Esophagus (tissue), 2 donors: Measurements from ENCODE around the gene FBXL15. TPM values are rescaled to one million over a fixed set of nuclear protein-coding genes. Genes with fewer than 3 reads are reported as not detected.
A peak's percentile ranks its signal among the peaks of the same experiment; 100 is the strongest.

ENCODE experiments used
- H3K27ac ChIP-seq, 2 donors: one replicate each; pipeline ENCODE4 v1.5.1; 2013; ENCODE audit warnings: low read depth in 2 of 2, mild to moderate bottlenecking in 2 of 2, inconsistent platforms in 1 of 2, low read length in 1 of 2, moderate library complexity in 1 of 2
- H3K27me3 ChIP-seq, 2 donors: one replicate each; pipeline ENCODE4 v1.6.1; 2013; ENCODE audit warnings: low read length in 2 of 2, control low read depth in 1 of 2, mild to moderate bottlenecking in 1 of 2; ENCODE audit not compliant: insufficient read depth in 2 of 2, control insufficient read depth in 1 of 2
- H3K36me3 ChIP-seq, 2 donors: one replicate each; pipeline ENCODE4 v1.6.1; 2013; ENCODE audit warnings: low read length in 1 of 2; ENCODE audit not compliant: control insufficient read depth in 2 of 2, insufficient read depth in 2 of 2
- H3K4me1 ChIP-seq, 2 donors: one replicate each; pipeline ENCODE4 v1.6.1; 2013; ENCODE audit warnings: low read length in 1 of 2; ENCODE audit not compliant: control insufficient read depth in 2 of 2, insufficient read depth in 2 of 2
- H3K4me3 ChIP-seq, 2 donors: one replicate each; pipeline ENCODE4 v1.5.1; 2013; ENCODE audit warnings: low read length in 2 of 2, mild to moderate bottlenecking in 2 of 2, low read depth in 1 of 2, moderate library complexity in 1 of 2
- H3K9me3 ChIP-seq, 2 donors: one replicate each; pipeline ENCODE4 v1.6.1; 2013; ENCODE audit warnings: mild to moderate bottlenecking in 2 of 2, low read depth in 1 of 2, low read length in 1 of 2, moderate library complexity in 1 of 2; ENCODE audit not compliant: control insufficient read depth in 2 of 2, insufficient read depth in 1 of 2
- WGBS, 2 donors: extraction: QIAGEN DNeasy Blood & Tissue Kit; methylation state at CpG; one replicate each; pipeline ENCODE4 v1.1.7; 2013; 5-methylcytosine and 5-hydroxymethylcytosine counted together
- polyA plus RNA-seq, 2 donors: library from polyadenylated mRNA; stranded (reverse); fragments of 200-250 nt; gene quantifications; one replicate each; pipeline ENCODE4 v1.2.3, GENCODE V29; 2013
- donor health status: healthy with polysubstance abuse.
- donor health status: Bipolar disorder and iron deficiency.

FBXL15 gene
- polyA plus RNA-seq, 2 donors: 6.3 to 15.2 TPM

- WGBS, 2 donors: 57 to 66% methylated on average over 5 of the region's 5 CpGs
- no peaks in the 10 kb centered on the region for H3K27me3 ChIP-seq
- peaks cover 0 to 7% of the 10 kb centered on the region in 2 donors for H3K4me1 ChIP-seq
- H3K9me3 ChIP-seq: no peaks in the 10 kb centered on the region
- H3K4me3 ChIP-seq: no peak overlapping the region
- no peak overlapping the region for H3K27ac ChIP-seq
- H3K36me3 ChIP-seq: no peaks in the 10 kb centered on the region
These were observed 14.5 kb downstream of the FBXL15 start for GRCh38 chr10:102435133-102435497.

- Histone ChIP-seq H3K36me3 (no peaks in the 10 kb centered on the region), H3K9me3 (no peaks in the 10 kb centered on the region), H3K27ac (no peak overlapping the region), H3K4me1 (peaks cover 0 to 7% of the 10 kb centered on the region in 2 donors), H3K4me3 (no peak overlapping the region), H3K27me3 (no peaks in the 10 kb centered on the region)
- WGBS, 2 donors: 7 to 11% methylated on average over 12 to 14 of the region's 14 CpGs
These were observed 15.0 kb downstream of the FBXL15 start for GRCh38 chr10:102435529-102436233.

GRCh38 chr10:102436312-102436711, 15.7 kb downstream of the FBXL15 start:
- H3K4me3 ChIP-seq: no peak overlapping the region
- no peaks in the 10 kb centered on the region for H3K36me3 ChIP-seq
- no peak overlapping the region for H3K27ac ChIP-seq
- H3K4me1 ChIP-seq: peaks cover 0 to 7% of the 10 kb centered on the region in 2 donors
- no peaks in the 10 kb centered on the region for H3K27me3 ChIP-seq
- 70 to 81% methylated on average over 6 of the region's 6 CpGs for WGBS, 2 donors
- H3K9me3 ChIP-seq: no peaks in the 10 kb centered on the region

- Histone ChIP-seq H3K36me3 (no peaks in the 10 kb centered on the region), H3K9me3 (no peaks in the 10 kb centered on the region), H3K27ac (no peak overlapping the region), H3K4me3 (no peak overlapping the region), H3K4me1 (no peaks in the 10 kb centered on the region), H3K27me3 (no peaks in the 10 kb centered on the region)
- 95% methylated on average over 3 of the region's 3 CpGs for WGBS, 2 donors
These were observed 16.9 kb downstream of the FBXL15 start for GRCh38 chr10:102437515-102437914.

GRCh38 chr10:102438374-102438773, 17.7 kb downstream of the FBXL15 start:
- Histone ChIP-seq H3K4me3 (no peak overlapping the region), H3K9me3 (no peaks in the 10 kb centered on the region), H3K27me3 (no peaks in the 10 kb centered on the region), H3K36me3 (no peaks in the 10 kb centered on the region), H3K4me1 (no peaks in the 10 kb centered on the region), H3K27ac (no peak overlapping the region)
- 81 to 84% methylated on average over 1 of the region's 1 CpG for WGBS, 2 donors

- no peaks in the 10 kb centered on the region for H3K36me3 ChIP-seq
- H3K4me3 ChIP-seq: no peak overlapping the region
- no peaks in the 10 kb centered on the region for H3K9me3 ChIP-seq
- WGBS, 2 donors: 71 to 79% methylated on average over 2 of the region's 2 CpGs
- no peaks in the 10 kb centered on the region for H3K27me3 ChIP-seq
- H3K27ac ChIP-seq: no peak overlapping the region
- peaks cover 0 to 2% of the 10 kb centered on the region in 2 donors for H3K4me1 ChIP-seq
These were observed 24.2 kb downstream of the FBXL15 start for GRCh38 chr10:102444851-102445250.

GRCh38 chr10:102449321-102450123, 28.9 kb downstream of the FBXL15 start:
- H3K27me3 ChIP-seq: no peaks in the 10 kb centered on the region
- H3K4me3 ChIP-seq: peak overlapping the region; percentile 81 to 87
- H3K27ac ChIP-seq: peak overlapping the region; percentile 92 to 95
- peaks cover 0 to 10% of the 10 kb centered on the region in 2 donors for H3K4me1 ChIP-seq
- WGBS, 2 donors: 7% methylated on average over 30 of the region's 30 CpGs
- H3K9me3 ChIP-seq: no peaks in the 10 kb centered on the region
- H3K36me3 ChIP-seq: no peaks in the 10 kb centered on the region

GRCh38 chr10:102450124-102450373, 29.4 kb downstream of the FBXL15 start:
- Histone ChIP-seq H3K36me3 (no peaks in the 10 kb centered on the region), H3K27ac (peak overlapping the region; percentile 92 to 95), H3K4me3 (peak overlapping the region; percentile 81 to 87), H3K27me3 (no peaks in the 10 kb centered on the region), H3K9me3 (no peaks in the 10 kb centered on the region), H3K4me1 (peaks cover 0 to 10% of the 10 kb centered on the region in 2 donors)
- 0 to 1% methylated on average over 11 of the region's 11 CpGs for WGBS, 2 donors

GRCh38 chr10:102450374-102451104, 29.9 kb downstream of the FBXL15 start:
- WGBS, 2 donors: 0% methylated on average over 35 to 104 of the region's 104 CpGs
- H3K27me3 ChIP-seq: no peaks in the 10 kb centered on the region
- H3K36me3 ChIP-seq: no peaks in the 10 kb centered on the region
- H3K4me1 ChIP-seq: peaks cover 0 to 10% of the 10 kb centered on the region in 2 donors
- H3K4me3 ChIP-seq: peak overlapping the region; percentile 81 to 87
- peak overlapping the region; percentile 92 to 95 for H3K27ac ChIP-seq
- H3K9me3 ChIP-seq: no peaks in the 10 kb centered on the region
